HG03103 (cell line): ENCODE data around the gene UGT2B10.
"Not testable (repeated sequence)": the region's sequence is repeated elsewhere in the genome, so short reads cannot be mapped to it uniquely, and the experiment has no call there.

Experiments used
- ATAC-seq: cut with Tn5 transposase; IDR thresholded peaks from one replicate; pipeline ENCODE4 v1.9.1; 2021; ENCODE audit warnings: low read depth; ENCODE audit not compliant: unreplicated experiment

The UGT2B10 gene

DNA sequence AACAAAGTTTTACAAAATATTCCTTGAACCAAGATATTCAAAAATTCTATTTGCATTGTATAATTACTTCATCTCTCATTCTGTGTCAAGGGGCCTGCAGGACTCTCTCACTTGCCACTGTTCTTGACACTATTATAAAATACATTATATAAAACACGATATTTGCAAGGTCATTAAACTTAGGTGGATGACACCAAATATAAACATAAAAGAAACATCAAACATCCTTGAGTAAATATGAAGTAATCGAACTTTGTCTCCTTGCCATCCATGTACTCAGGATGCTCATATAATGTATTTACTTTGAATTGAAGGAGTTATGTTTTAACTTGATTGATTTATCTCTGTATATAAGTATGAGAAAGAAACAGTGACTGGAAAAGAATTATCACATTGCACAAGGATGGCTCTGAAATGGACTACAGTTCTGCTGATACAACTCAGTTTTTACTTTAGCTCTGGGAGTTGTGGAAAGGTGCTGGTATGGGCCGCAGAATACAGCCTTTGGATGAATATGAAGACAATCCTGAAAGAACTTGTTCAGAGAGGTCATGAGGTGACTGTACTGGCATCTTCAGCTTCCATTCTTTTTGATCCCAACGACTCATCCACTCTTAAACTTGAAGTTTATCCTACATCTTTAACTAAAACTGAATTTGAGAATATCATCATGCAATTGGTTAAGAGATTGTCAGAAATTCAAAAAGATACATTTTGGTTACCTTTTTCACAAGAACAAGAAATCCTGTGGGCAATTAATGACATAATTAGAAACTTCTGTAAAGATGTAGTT is at the start of gene UGT2B10:
UGT2B10 (plus strand) TSS at position 378 of the 793 bp plus-strand sequence; CDS start at position 404, 26 bp downstream.
- not testable (repeated sequence) for ATAC-seq

DNA sequence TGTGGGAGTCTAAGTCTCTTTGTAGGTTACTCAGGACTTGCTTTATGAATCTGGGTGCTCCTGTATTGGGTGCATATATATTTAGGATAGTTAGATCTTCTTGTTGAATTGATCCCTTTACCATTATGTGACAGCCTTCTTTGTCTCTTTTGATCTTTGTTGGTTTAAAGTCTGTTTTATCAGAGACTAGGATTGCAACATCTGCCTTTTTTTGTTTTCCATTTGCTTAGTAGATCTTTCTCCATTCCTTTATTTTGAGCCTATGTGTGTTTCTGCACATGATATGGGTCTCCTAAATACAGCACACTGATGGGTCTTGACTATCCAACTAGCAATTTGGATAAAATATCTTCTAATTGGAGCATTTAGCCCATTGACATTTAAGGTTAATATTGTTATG is 44.0 kb upstream of the UGT2B10 start:
- ATAC-seq = not testable (repeated sequence)

DNA sequence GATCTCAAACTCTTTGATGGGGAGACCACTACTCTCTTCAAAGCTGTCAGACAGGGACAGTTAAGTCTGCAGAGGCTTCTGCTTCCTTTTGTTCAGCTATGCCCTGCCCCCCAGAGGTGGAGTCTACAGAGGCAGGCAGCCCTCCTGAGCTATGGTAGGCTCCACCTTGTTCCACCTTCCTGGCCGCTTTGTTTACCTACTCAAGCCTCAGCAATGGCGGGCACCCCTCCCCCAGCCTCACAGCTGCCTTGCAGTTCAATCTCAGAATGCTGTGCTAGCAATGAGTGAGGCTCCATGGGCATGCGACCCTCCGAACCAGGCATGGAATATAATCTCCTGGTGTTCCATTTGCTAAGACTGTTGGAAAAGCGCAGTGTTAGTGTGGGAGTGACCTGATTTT is 42.1 kb upstream of the UGT2B10 start:
- no peak for ATAC-seq

DNA sequence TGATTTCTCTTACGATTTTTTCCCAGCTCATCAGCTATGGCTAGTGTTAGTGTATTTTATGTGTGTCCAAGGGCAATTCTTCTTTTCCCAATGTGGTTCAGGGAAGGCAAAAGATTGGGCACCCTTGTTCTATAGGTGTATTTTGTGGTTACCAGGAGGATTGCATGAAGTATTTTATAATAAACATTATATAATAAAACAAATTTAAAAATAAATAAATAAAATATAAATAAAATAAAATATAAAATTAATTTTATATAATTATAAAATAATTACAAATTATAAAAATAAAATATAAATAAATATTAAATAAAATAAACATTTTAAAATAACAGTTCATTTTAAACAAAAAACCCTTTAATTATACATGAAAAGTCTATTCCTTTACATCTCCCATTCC is 35.6 kb upstream of the UGT2B10 start:
- ATAC-seq = no peak

DNA sequence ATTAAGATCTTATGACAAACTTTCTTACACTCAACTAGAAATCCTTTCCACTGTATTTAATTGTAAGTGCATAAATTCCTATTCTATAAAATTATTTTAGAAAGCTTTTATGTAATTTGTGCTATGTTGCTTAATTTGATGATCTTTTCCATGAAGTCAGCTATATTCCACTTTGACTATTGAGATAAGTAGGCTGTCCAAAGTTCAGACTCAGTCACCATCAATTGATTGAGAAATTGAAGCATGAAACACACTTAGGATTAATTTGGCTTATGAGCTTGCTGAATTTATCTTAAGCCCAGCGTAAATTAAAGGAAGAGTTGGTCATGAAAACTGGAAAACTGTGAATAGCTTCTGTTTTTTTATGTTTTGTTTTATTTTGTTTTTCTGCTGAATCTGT is 18.7 kb upstream of the UGT2B10 start:
- ATAC-seq = no peak

DNA sequence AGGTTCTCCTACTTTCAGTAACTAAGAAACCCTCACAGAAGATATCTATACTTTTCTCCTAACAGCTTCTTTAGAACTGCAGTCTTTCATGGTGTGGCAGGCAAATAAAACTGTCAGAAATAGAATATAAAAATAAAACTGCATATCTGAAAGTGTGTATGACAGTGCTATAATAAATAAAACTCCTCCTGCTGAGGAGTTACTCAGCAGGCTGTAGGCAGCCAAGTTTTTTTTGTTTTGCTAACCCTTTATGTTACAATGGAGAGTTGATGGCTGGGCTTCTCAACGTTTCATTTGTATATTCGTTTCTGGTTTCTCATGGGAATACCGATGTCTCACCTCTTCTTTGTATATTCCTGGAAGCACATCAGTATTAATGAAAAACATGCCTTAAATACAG is 18.2 kb upstream of the UGT2B10 start:
- ATAC-seq = no peak

DNA sequence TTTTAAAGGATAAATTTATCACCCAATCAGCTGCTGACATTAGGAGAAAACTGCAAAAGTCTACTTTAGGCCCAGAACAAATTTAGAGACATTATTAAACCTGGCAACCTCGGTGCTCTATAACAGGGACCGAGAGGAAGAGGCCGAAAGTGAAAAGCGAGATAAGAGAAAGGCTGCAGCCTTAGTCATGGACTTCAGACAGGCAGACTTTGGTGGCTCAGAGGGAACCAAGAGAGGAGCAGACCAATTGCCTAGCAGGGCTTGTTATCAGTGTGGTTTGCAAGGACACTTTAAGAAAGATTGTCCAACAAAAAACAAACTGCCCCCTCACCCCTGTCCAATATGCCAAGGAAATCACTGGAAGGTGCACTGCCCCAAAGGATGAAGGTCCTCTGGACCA is 12.8 kb upstream of the UGT2B10 start:
- ATAC-seq = no peak

DNA sequence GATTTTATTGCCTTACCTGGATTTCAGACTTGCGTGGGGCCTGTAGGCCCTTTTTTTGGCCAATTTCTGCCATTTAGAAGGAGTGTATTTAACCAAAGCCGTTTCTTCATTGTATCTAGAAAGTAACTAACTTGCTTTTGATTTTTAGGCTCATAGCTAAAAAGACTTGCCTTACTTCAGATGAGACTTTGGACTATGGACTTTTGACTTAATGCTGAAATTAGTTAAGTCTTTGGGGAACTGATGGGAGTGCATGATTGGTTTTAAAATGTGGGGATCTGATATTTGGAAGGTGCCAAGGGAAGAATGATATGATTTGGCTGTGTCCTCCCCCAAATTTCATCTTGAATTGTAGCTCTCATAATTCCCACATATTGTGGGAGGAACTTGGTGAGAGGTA is 7.7 kb upstream of the UGT2B10 start:
- no peak for ATAC-seq

DNA sequence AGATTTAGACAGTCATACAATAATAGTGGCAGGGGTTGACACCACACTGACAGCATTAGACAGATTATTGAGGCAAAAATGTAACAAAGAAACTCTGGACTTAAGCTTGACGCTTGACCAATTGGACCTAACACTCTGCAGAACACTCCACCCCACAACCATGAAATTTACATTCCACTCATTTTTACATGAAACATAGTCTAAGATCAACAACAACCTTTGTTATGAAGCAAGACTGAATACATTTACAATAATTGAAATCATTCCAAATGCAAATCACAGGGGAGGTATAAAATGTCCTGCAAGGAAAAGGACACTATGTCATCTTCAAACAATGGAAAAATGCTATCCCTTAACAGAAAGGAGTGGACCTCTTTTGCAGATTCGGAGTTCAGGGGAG is 4.9 kb upstream of the UGT2B10 start:
- ATAC-seq = no peak

DNA sequence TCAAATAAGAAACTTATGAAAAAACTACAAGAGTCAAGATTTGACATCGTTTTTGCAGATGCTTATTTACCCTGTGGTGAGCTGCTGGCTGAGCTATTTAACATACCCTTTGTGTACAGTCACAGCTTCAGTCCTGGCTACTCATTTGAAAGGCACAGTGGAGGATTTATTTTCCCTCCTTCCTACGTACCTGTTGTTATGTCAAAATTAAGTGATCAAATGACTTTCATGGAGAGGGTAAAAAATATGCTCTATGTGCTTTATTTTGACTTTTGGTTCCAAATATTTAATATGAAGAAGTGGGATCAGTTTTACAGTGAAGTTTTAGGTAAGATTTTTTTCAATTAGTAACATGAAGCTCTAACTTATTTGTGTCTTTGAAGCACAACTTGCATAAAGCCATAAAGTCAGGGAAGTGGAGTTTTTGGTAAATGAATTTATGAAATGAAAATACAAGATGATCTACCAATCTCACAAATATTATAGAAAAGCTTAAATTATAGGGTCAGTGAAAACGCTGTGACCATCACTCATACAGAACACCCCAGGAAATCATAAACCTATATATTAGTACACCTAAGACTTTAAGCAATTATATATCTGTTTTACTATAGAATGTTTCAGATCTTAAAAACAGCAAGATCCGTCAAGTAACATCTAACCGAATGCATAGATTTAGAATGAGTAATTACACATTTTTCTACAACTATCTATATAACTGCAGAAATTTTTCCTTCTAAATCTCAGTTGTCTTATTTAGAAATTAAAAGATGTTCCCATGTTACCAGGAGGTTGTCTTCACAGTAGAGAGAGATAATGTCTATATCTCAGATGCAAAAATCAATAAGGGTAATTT is 844 bp downstream of the UGT2B10 start:
- not testable (repeated sequence) for ATAC-seq

DNA sequence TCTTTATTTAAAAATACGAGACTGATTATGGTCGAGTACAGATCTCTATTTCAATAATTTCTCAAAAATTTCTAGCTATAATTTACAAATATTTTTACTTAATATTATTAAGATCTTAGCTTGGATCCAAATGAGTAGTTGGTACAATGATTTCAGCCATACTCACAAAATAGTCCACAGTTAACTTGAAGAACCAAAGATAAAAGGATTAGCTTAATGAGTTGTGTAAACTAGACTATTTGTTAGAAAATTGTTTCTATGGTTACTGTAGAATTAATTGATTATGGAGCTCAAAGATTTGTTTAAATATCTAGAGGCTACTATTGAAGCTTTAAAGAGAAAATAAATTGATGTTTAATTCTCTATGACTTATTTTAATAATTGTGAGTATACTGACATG is 1.6 kb downstream of the UGT2B10 start:
- no peak for ATAC-seq

DNA sequence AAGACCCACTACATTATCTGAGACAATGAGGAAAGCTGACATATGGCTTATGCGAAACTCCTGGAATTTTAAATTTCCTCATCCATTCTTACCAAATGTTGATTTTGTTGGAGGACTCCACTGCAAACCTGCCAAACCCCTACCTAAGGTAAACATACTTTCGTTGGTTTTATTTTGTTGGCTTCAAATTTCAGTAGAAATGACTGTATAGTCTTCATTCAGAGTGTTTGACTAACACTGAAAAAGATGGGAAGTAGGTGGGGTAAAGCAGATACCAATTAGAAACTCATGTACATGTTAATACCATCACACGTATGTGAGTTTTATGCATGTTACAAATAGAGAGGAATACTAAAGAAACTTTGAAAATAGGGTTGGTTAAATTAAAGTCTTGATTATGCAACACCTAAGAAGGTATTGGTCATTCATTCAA is 2.3 kb downstream of the UGT2B10 start:
- ATAC-seq = not testable (repeated sequence)

DNA sequence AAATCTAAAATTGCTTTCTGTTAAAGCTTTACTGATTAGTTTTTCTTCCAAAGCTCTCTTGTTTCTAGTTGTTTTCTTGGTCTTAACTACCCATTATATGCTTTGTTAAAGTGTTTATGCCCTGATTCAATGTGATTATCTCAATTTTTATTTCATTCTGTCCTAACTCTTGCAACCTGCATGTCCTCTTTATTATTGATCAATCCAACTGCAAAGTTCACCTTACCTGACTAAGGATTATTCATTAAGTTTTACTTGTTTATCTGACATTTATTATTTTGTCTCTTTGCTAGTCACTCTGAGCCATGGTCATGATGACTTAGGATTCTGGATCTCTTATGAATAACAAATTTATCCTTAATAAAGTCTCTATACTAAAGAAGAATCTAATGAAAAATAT is 15.8 kb downstream of the UGT2B10 start:
- no peak for ATAC-seq

DNA sequence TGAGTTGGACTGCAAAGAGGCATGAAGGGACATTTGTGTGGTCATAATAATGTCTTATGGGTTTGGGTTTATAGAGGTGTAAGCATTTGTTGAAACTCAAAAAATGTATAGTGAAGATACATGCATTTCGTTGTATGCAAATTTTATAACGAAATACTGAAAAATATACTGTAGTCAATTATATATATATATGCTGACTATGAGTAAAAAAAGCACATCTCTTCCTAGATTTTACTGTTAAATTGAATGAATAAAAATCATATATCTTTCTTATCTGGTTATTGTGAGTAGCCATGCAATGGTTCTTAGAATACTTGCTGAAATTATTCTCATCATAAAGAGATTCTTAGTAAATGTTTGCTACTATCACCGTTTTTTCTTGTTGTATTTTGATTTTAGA is 34.5 kb downstream of the UGT2B10 start:
- no peak for ATAC-seq

DNA sequence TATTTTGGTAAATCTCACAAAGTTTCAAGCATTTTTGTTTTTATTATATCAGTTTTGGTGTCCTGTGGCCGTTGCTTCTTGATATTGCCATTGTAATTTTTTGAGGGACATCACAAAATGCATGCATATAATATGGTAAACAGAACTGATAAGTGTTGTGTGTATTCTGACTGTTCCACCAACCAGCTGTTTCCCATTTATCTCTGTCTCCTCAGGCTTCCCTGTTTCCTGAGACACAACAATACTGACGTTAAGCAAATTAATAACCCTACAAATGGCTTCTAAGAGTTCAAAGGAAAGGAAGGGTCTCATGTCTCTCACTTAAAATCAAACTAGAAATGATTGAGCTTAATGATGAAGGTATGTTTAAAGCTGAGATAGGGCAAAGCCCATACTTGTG is 40.0 kb downstream of the UGT2B10 start:
- no peak for ATAC-seq

DNA sequence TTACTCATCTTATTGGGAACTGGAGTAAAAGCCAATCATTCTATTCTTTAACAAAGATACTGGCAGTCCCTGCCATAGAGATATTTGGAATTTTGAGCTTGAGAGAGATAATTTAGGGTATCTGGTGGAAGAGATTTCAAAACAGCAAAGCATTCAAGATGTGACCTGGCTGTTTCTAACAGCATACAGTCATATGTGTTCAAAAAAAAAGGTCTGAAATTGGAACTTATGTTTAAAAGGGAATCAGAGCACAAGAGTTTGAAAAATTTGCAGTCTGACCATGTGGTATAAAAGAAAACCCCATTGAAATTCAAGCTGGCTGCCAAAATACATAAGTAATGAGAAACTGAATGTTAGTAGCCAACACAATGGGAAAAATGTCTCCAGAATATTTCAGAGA is 42.2 kb downstream of the UGT2B10 start:
- ATAC-seq = no peak

DNA sequence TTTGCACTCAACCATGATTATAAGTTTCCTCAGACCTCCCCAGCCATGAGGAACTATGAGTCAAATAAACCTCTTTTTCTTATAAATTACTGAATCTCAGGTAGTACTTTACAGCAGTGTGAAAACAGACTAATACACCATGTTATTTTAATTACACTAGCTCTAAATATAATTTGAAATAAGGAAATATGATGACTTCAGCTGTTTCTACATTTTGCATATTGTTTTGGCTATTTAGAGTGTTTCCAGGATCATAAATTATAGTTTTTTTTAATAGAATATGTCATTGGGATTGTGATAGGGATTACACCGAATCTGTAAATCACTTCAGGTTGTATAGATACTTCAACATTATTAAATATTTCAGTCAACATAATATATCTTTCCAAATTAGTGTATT is 43.9 kb downstream of the UGT2B10 start:
- ATAC-seq = no peak

DNA sequence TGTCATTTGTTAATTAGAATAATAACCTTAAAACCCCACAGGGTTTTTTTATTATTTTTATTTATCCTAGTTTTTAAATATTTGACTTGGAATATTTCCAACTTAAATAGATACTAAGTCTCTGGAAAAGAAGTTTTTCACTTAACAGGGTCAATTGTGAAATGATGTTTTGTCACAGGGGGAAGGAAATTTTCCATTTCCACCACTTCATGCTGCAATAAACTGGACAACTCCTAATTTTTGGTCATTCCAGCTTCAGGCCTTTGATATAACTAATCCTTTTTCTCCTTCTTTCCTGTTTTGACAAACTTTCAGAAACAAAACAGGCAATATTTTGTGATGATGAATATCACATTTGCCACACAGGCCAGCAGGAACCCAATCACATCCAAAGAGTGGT is 45.3 kb downstream of the UGT2B10 start:
- ATAC-seq = no peak

DNA sequence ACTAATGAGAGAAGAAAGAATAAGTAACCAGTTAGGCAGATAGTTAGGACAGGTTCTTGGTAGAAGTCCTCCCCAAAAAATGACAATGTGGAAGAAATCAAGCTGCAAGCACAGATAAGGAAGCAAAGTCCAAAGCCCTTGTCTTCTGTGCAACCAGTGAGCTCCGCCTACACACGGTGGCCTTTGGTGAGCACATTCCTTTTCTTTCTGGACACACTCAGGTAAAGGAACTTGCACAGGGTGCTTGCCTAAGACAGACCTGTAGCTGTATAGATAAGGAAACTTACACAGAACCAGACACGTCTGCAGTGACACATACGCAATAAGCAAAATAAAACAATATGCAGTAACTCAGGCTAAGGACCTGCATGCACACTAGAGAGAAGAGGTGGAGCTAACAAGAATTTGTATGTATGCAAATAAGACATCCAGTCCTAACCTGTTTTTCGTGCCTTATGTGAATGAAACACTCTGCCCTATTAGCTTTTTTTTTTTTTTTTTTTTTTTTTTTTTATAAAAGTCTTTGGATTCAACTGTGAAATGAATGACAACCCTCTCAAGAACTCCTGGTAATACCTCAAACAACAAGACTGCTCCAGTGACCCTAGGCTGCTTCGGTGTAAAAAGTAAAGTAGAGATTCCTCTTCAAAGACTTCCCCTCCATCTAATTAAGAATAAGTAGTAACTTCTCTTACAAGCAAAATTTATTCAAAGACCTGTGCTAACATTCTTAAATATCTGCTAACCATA is 48.8 kb downstream of the UGT2B10 start:
- no peak for ATAC-seq

DNA sequence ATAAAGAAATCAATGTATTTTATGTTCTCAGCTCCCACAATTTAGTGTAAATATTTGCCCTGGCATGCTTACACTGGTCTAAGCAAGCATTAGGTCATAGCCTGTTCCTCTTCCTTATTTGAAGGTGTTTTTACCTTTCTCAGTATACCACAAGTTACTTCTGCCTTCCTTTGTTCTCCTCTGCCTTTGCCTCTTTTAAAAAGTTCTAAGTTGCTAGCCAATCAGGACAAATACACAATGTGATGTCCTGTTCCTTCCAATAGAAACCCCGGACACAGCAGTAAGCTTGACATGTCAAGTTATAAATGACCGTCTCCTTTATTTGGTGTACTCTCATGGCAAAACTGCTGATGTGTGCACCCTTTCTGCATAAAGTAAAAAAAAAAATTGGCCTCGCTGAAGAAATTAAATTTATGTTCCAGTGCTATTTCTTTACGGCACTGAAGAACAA is 49.4 kb downstream of the UGT2B10 start:
- no peak for ATAC-seq

DNA sequence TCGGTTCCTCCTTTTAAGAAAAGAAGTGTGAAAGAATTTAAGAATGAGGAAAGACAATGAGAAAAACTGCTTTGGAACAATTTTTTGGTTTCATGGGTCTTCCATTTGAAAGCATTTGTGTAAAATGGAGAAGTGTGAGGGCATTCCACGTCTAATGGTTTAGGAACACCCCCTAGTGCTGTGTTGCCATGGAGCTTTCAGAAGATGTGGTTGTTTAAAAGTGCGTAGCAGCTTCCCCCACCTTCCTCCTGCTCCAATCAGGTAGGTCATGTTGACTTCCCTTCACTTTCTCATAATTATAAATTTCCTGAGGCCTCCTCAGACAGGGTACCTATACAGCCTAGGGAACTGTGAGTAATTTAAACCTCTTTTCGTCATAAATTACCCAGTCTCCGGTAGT is 50.0 kb downstream of the UGT2B10 start:
- no peak for ATAC-seq
